Right lobe of liver (tissue), 6 donors: ENCODE measurements around the gene KCNJ6. TPM values are rescaled to one million over a fixed set of nuclear protein-coding genes. Genes with fewer than 3 reads are reported as not detected.
A peak's percentile ranks its signal among the peaks of the same experiment; 100 is the strongest.

ENCODE experiments used
- ATAC-seq, 4 donors: fragments of 200-7000 bp; cut with Tn5 transposase; one replicate each; pipeline ENCODE4 v1.9.1; 2020; ENCODE audit warnings: mild to moderate bottlenecking in 4 of 4, moderate library complexity in 4 of 4
- DNase-seq, 3 donors: peaks; one replicate each; pipeline ENCODE4 v3.0.0-alpha.2; 2020
- H3K27ac ChIP-seq, 3 donors: fragments of 200-600 bp; one replicate each; pipeline ENCODE4 v1.8.0; 2022
- H3K27me3 ChIP-seq, 2 donors: fragments of 200-600 bp; one replicate each; pipeline ENCODE4 v1.8.0; 2022
- H3K36me3 ChIP-seq, 4 donors: fragments of 200-600 bp; sonication (generic) in 1 of 4; one replicate each; pipeline versions ENCODE4 v1.5.1 to v1.8.0; 2017 to 2022; ENCODE audit warnings: control low read depth in 1 of 4
- H3K4me1 ChIP-seq, 4 donors: fragments of 200-600 bp; sonication (generic) in 1 of 4; one replicate each; pipeline versions ENCODE4 v1.5.1 to v1.8.0; 2017 to 2022; ENCODE audit warnings: control low read depth in 1 of 4
- H3K4me3 ChIP-seq, 3 donors: fragments of 200-600 bp; one replicate each; pipeline ENCODE4 v1.8.0; 2022
- H3K9me3 ChIP-seq, 4 donors: fragments of 200-600 bp; sonication (generic) in 1 of 4; one replicate each; pipeline versions ENCODE4 v1.5.1 to v1.8.0; 2017 to 2022; ENCODE audit warnings: control low read depth in 1 of 4
- POLR2A ChIP-seq: fragments of 450-650 bp; IDR thresholded peaks from one replicate; pipeline ENCODE4 v1.6.1; 2017; ENCODE audit warnings: antibody characterized with exemption, mild to moderate bottlenecking
- WGBS: methylation state at CpG from one replicate; pipeline ENCODE4 v1.1.6; 2018; ENCODE audit warnings: low coverage, low lambda C conversion rate; ENCODE audit not compliant: insufficient coverage; ENCODE audit errors: missing lambda C conversion rate; 5-methylcytosine and 5-hydroxymethylcytosine counted together
- intact Hi-C, 2 donors: fragments of 100-400 bp; cut with DNase I; formaldehyde crosslinking; loops; one replicate each; pipeline versions ENCODE4 v1.11.2 to v1.14.1; 2022
- total RNA-seq, 6 experiments: library from RNA; depleted of rRNA in 2 of 6; stranded (reverse); fragments of >200 nt in 2 of 6; fragmentation: NEBNext Ultra II Directional in 3 of 6; extraction: Animal tissue kit (Norgen Biotek cat#: 25700) in 3 of 6; gene quantifications; one replicate each; pipeline versions ENCODE4 v1.1.0 to v1.2.4, GENCODE V29; 2016 to 2023
- TF ChIP-seq, protein P1 (sequence below), 4 donors: fragments of 200-600 bp in 3 of 4; fragments of 450-650 bp in 1 of 4; IDR thresholded peaks; one replicate each; pipeline versions ENCODE4 v1.5.1 to v1.8.0; 2016 to 2022; ENCODE audit warnings: antibody characterized with exemption in 4 of 4, mild to moderate bottlenecking in 2 of 4
- donor health status: DM: no; HTN: yes; CAD: no.
- donor health status: DM: no; HTN: no; CAD: no.
- donor health status: DM: no; HTN: no; CAD: no.
- donor health status: DM: no; HTN: yes; CAD: no.
- donor health status: DM: no; HTN: yes; CAD: no.

The KCNJ6 gene
- total RNA-seq, 6 experiments from 2014 or later: under 0.01 to 0.12 TPM; not detected in 4

- Histone ChIP-seq H3K36me3 (no peaks in the 10 kb centered on the region), H3K27ac (no peak overlapping the region), H3K9me3 (no peaks in the 10 kb centered on the region), H3K4me3 (no peak overlapping the region), H3K27me3 (no peaks in the 10 kb centered on the region), H3K4me1 (peaks cover 0 to 1% (median 0%) of the 10 kb centered on the region in 4 donors)
- DNase-seq (no peak), ATAC-seq (no peak)
- TF ChIP-seq POLR2A: no peak
- TF ChIP-seq, protein P1, sequence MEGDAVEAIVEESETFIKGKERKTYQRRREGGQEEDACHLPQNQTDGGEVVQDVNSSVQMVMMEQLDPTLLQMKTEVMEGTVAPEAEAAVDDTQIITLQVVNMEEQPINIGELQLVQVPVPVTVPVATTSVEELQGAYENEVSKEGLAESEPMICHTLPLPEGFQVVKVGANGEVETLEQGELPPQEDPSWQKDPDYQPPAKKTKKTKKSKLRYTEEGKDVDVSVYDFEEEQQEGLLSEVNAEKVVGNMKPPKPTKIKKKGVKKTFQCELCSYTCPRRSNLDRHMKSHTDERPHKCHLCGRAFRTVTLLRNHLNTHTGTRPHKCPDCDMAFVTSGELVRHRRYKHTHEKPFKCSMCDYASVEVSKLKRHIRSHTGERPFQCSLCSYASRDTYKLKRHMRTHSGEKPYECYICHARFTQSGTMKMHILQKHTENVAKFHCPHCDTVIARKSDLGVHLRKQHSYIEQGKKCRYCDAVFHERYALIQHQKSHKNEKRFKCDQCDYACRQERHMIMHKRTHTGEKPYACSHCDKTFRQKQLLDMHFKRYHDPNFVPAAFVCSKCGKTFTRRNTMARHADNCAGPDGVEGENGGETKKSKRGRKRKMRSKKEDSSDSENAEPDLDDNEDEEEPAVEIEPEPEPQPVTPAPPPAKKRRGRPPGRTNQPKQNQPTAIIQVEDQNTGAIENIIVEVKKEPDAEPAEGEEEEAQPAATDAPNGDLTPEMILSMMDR (IDR thresholded peaks at IDR 0.05): no peak
- WGBS: 70% methylated on average over 2 of the region's 2 CpGs
- intact Hi-C loops: no loop called here
Measured at GRCh38 chr21:37891972-37892371, 24.3 kb downstream of the KCNJ6 start.

DNA sequence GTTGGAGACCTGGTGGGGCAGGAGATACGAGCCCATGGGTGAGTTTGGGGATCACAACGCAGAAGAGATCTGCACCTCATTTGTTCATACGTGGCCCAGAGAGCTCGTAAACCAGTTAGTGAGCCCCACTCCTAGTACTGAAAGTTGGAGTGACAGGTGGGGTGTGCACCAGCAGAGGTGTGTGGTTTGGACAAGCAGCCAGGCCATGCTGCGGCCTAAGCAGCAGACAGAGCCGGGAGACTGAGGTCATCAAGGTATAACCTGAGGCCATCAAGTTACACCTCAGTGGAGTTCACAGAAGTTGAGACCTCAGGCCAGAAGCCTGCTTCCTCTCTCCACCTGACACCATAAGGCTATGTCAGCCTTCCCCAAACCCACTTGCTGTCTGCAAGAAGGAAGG lies 27.6 kb downstream of the KCNJ6 start:
- no peak for ATAC-seq
- Histone ChIP-seq H3K27me3 (no peaks in the 10 kb centered on the region), H3K36me3 (no peaks in the 10 kb centered on the region), H3K4me3 (no peak overlapping the region), H3K27ac (no peak overlapping the region), H3K9me3 (no peaks in the 10 kb centered on the region), H3K4me1 (peaks cover 0 to 10% (median 0%) of the 10 kb centered on the region in 4 donors)
- intact Hi-C loops: no loop called here
- no peak for DNase-seq
- TF ChIP-seq, protein P1 (IDR thresholded peaks at IDR 0.05): no peak
- no peak for TF ChIP-seq POLR2A
- WGBS: 98% methylated on average over 4 of the region's 6 CpGs

- ATAC-seq: peak in 3 of 4 donors; percentile 65 to 82 (median 65)
- no peak overlapping the region for H3K27ac ChIP-seq
- TF ChIP-seq POLR2A: no peak
- TF ChIP-seq, protein P1 (IDR thresholded peaks at IDR 0.05): no peak
- DNase-seq: no peak
- no peaks in the 10 kb centered on the region for H3K9me3 ChIP-seq
- peaks cover 0 to 10% (median 0%) of the 10 kb centered on the region in 4 donors for H3K4me1 ChIP-seq
- H3K36me3 ChIP-seq: no peaks in the 10 kb centered on the region
- no peak overlapping the region for H3K4me3 ChIP-seq
- 22% methylated on average over 3 of the region's 3 CpGs for WGBS
- intact Hi-C loops: no loop called here
- no peaks in the 10 kb centered on the region for H3K27me3 ChIP-seq
Measured at GRCh38 chr21:37886726-37887299, 29.4 kb downstream of the KCNJ6 start.

DNA sequence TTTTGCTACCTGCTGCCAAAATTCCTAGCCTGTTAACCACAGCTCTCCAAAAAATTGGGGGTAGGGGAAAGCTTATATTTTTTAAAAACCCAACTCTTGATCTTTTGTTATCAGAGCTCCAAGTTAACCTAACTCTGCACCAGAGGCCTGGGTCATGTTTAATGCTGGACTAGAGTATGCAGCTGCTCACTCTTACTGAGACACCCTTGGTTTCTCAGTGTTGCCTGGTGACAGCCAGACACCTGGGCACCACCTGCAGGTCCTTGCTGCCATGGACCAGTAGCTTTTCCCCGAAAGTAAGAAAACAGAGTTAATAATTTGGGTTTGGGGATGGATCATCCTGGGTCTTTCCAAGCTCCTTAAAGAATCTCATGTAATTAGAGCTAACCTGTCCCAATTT lies 30.1 kb downstream of the KCNJ6 start:
- WGBS: 67% methylated on average over 1 of the region's 1 CpG
- H3K4me1 ChIP-seq: peaks cover 0 to 10% (median 0%) of the 10 kb centered on the region in 4 donors
- H3K4me3 ChIP-seq: no peak overlapping the region
- intact Hi-C loops: no loop called here
- TF ChIP-seq POLR2A: no peak
- TF ChIP-seq, protein P1 (IDR thresholded peaks at IDR 0.05): no peak
- no peaks in the 10 kb centered on the region for H3K27me3 ChIP-seq
- no peaks in the 10 kb centered on the region for H3K9me3 ChIP-seq
- H3K36me3 ChIP-seq: no peaks in the 10 kb centered on the region
- ATAC-seq: peak in 1 of 4 donors; percentile 20
- no peak for DNase-seq
- no peak overlapping the region for H3K27ac ChIP-seq
